T-cell (primary cell): Measurements from ENCODE around the gene GGT6. TPM values are rescaled to one million over a fixed set of nuclear protein-coding genes. Genes with fewer than 3 reads are reported as not detected.
A peak's percentile ranks its signal among the peaks of the same experiment; 100 is the strongest.

Experiments
- ATAC-seq, 4 experiments: fragments of 200-7000 bp in 3 of 4; fragments of 150-1000 bp in 1 of 4; cut with Tn5 transposase; replicated peaks in 1 of 4; 1 replicate in 3 of 4; 2 replicates in 1 of 4; pipeline ENCODE4 v1.10.0; 2021; ENCODE audit warnings: moderate library complexity in 3 of 4, mild to moderate bottlenecking in 2 of 4, moderate number of reproducible peaks in 1 of 4
- CTCF ChIA-PET, 2 donors: fragments of 300-600 bp; sonication (Branson Sonifier 250); formaldehyde crosslinking; loops; one replicate each; lab custom pipeline; 2022; ENCODE audit warnings: antibody characterized with exemption in 2 of 2; lab: Charles Lee
- POLR2A ChIA-PET, 2 donors: fragments of 300-600 bp; sonication (Branson Sonifier 250); formaldehyde crosslinking; loops; one replicate each; lab custom pipeline; 2022; ENCODE audit warnings: antibody characterized with exemption in 2 of 2; lab: Charles Lee
- DNase-seq, 35 experiments: peaks; one replicate each; pipeline versions ENCODE4 v3.0.0 to v3.0.0-alpha.2; 2013 to 2023
- H3K27ac ChIP-seq: one replicate; pipeline ENCODE4 v1.5.1; 2013; ENCODE audit warnings: low read length
- H3K27me3 ChIP-seq, 2 experiments: replicated peaks in 1 of 2; 1 replicate in 1 of 2; 2 replicates in 1 of 2; pipeline versions ENCODE4 v1.6.1 to v1.7.0; 2013; ENCODE audit warnings: low read length in 1 of 2, mixed read lengths in 1 of 2; ENCODE audit not compliant: control insufficient read depth in 2 of 2, insufficient read depth in 2 of 2; ENCODE audit errors: extremely low read depth in 1 of 2
- H3K36me3 ChIP-seq, 2 donors: 1 replicate in 1 of 2; 2 replicates in 1 of 2; pipeline versions ENCODE4 v1.6.1 to v1.7.0; 2013; ENCODE audit warnings: low read length in 1 of 2; ENCODE audit not compliant: control insufficient read depth in 2 of 2, insufficient read depth in 1 of 2; ENCODE audit errors: extremely low read depth in 1 of 2
- H3K4me1 ChIP-seq, 2 experiments: 1 replicate in 1 of 2; 2 replicates in 1 of 2; pipeline versions ENCODE4 v1.6.1 to v1.7.0; 2013; ENCODE audit warnings: low read length in 2 of 2, mixed read lengths in 1 of 2; ENCODE audit not compliant: insufficient read depth in 2 of 2, control insufficient read depth in 1 of 2; ENCODE audit errors: extremely low read depth in 1 of 2
- H3K4me3 ChIP-seq, 2 donors: 1 replicate in 1 of 2; 2 replicates in 1 of 2; pipeline versions ENCODE4 v1.5.1 to v1.7.0; 2013; ENCODE audit warnings: mild to moderate bottlenecking in 2 of 2, low read length in 1 of 2, moderate library complexity in 1 of 2; ENCODE audit not compliant: control insufficient read depth in 1 of 2; ENCODE audit errors: extremely low read depth in 1 of 2
- H3K9me3 ChIP-seq: 2 replicates; pipeline ENCODE4 v1.7.0; 2013
- H3K27ac Mint-ChIP-seq, 2 donors: one replicate each; pipeline ENCODE4 v1.8.0; 2020 to 2021; ENCODE audit warnings: mild to moderate bottlenecking in 2 of 2, mixed read lengths in 2 of 2
- H3K27me3 Mint-ChIP-seq, 2 donors: one replicate each; pipeline ENCODE4 v1.8.0; 2021 to 2022; ENCODE audit warnings: mixed read lengths in 2 of 2
- H3K36me3 Mint-ChIP-seq: one replicate; pipeline ENCODE4 v1.8.0; 2021; ENCODE audit warnings: mixed read lengths
- H3K4me1 Mint-ChIP-seq, 3 donors: one replicate each; pipeline ENCODE4 v1.8.0; 2020 to 2022; ENCODE audit warnings: mixed read lengths in 3 of 3, mild to moderate bottlenecking in 1 of 3
- H3K4me3 Mint-ChIP-seq, 3 donors: one replicate each; pipeline ENCODE4 v1.8.0; 2020 to 2022; ENCODE audit warnings: mild to moderate bottlenecking in 3 of 3, mixed read lengths in 3 of 3, moderate library complexity in 3 of 3
- H3K9me3 Mint-ChIP-seq, 3 donors: one replicate each; pipeline ENCODE4 v1.8.0; 2020 to 2022; ENCODE audit warnings: mixed read lengths in 3 of 3
- WGBS: methylation state at CpG from one replicate; pipeline ENCODE4 v1.1.5; 2013; ENCODE audit warnings: missing lambda C conversion rate; ENCODE audit not compliant: insufficient coverage; 5-methylcytosine and 5-hydroxymethylcytosine counted together
- total RNA-seq, 35 experiments: library from RNA in 6 of 35; stranded (reverse) in 6 of 35; fragments of 120-200 nt in 1 of 35; gene quantifications; one replicate each; pipeline versions ENCODE4 v1.2.1 to v1.2.4 and lab custom pipeline; 2013 to 2026

The GGT6 gene
- total RNA-seq, 5 donors from 2014 or later (not counting 1 experiment from before 2014, with no cell fraction given) = not detected

DNA sequence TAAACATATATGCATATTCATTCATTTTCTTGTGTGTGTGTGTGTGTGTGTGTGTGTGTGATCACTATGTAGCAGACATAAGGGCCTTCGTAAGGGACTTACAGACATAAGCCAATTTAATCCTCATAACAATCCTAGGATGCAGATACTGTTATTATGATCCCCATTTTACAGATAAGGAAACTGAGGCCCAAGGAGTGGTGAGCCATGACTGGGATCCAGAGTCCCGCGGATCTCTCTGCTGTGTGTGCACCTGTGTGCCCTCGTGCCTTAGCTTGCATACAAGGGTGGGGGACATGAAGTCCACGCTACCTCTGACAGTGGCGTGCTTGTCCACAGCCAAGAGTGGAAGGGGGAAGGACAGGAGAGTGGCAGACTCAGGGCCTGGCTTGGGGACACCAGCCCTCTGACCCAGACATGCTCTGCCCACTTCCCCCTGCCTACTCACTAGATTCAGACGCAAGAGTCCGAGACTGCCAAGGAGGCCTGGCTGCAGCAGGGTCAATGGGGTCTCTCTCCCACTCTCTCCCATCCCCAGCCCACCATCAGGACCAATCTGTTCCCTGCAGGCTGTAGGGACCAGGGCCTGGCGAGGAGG, 14.2 kb upstream of the GGT6 start:
- WGBS = 69% methylated on average over 3 of the region's 9 CpGs
- Histone ChIP-seq H3K36me3 (no peaks in the 10 kb centered on the region), H3K4me3 (no peak overlapping the region), H3K27me3 (peaks cover 0 to 20% of the 10 kb centered on the region in 2 experiments), H3K4me1 (peaks cover 0 to 6% of the 10 kb centered on the region in 2 experiments), H3K9me3 (no peaks in the 10 kb centered on the region), H3K27ac (no peak overlapping the region)
- H3K27me3 Mint-ChIP-seq = no peaks in the 10 kb centered on the region
- H3K27ac Mint-ChIP-seq = no peak overlapping the region
- peaks cover 9 to 16% (median 16%) of the 10 kb centered on the region in 3 donors for H3K4me1 Mint-ChIP-seq
- H3K9me3 Mint-ChIP-seq = no peaks in the 10 kb centered on the region
- ATAC-seq (no peak), DNase-seq (no peak)
- ChIA-PET CTCF (interaction anchor here in 1 of 2 donors (0.7 kb wide), 1 partner anchor 26 kb away, joined by 3 read pairs; no protein-coding TSS in a partner anchor), POLR2A (no interaction called here)
- H3K36me3 Mint-ChIP-seq = no peaks in the 10 kb centered on the region
- no peak overlapping the region for H3K4me3 Mint-ChIP-seq

DNA sequence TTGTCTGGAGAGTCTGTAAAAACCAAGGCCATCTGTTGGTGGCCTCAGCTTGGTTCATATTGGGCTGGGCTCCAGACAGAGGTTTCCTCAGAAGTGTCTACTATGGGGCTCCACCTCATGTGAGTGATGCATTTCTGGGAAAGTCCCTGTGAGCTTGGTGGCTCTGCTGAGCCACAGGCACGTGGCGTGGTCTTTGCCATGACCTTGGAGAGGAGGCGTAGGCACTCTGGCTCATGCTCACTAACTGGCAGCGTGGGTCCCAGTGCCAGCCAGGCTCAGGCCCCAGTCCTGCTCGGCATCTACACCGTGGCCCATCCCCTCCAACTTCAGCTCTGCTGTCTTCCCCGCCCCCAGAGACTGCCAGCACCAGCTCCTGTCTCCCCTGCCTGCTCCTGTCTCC, 13.3 kb upstream of the GGT6 start:
- ATAC-seq (peak; percentile 58 to 99 (median 74)), DNase-seq (peak in 23 of 35 experiments; percentile 11 to 69 (median 24))
- no peaks in the 10 kb centered on the region for H3K9me3 Mint-ChIP-seq
- H3K27ac Mint-ChIP-seq = no peak overlapping the region
- Histone ChIP-seq H3K27me3 (peaks cover 0 to 20% of the 10 kb centered on the region in 2 experiments), H3K27ac (no peak overlapping the region), H3K36me3 (no peaks in the 10 kb centered on the region), H3K4me1 (peaks cover 0 to 6% of the 10 kb centered on the region in 2 experiments), H3K4me3 (no peak overlapping the region), H3K9me3 (no peaks in the 10 kb centered on the region)
- WGBS = 10% methylated on average over 5 of the region's 7 CpGs
- ChIA-PET POLR2A (no interaction called here), CTCF (interaction anchor here (0.6 to 0.7 kb wide), 3 partner anchors 27 to 710 kb away, joined by 3 read pairs; no protein-coding TSS in a partner anchor)
- peaks cover 9 to 19% (median 16%) of the 10 kb centered on the region in 3 donors for H3K4me1 Mint-ChIP-seq
- no peaks in the 10 kb centered on the region for H3K27me3 Mint-ChIP-seq
- H3K36me3 Mint-ChIP-seq = no peaks in the 10 kb centered on the region
- H3K4me3 Mint-ChIP-seq = no peak overlapping the region

DNA sequence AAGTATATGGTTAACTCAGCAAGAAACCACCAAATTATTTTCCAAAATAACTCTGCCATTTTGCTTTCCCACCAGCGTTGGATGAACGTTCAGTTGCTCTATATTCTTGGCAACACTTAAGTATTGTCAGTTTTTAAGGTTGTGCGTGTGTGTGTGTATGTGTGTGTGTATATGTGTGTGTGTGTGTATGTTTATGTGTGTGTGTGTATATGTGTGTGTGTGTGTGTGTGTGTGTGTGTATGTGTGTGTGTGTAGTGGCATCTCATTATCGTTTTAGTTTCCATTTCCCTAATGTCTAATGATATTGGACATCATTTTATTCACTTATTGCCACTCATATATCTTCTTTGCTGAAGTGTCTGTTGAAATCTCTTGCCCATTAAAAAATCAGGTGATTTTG, 12.7 kb upstream of the GGT6 start:
- no peaks in the 10 kb centered on the region for H3K36me3 Mint-ChIP-seq
- H3K9me3 ChIP-seq = no peaks in the 10 kb centered on the region
- ChIA-PET CTCF (interaction anchor here in 1 of 2 donors (0.6 kb wide), 1 partner anchor 711 kb away, joined by 3 read pairs; no protein-coding TSS in a partner anchor), POLR2A (no interaction called here)
- H3K4me3 ChIP-seq = no peak overlapping the region
- 73% methylated on average over 3 of the region's 4 CpGs for WGBS
- no peaks in the 10 kb centered on the region for H3K36me3 ChIP-seq
- ATAC-seq = no peak
- H3K4me1 Mint-ChIP-seq = peaks cover 9 to 19% (median 16%) of the 10 kb centered on the region in 3 donors
- peaks cover 0 to 6% of the 10 kb centered on the region in 2 experiments for H3K4me1 ChIP-seq
- DNase-seq = no peak
- no peak overlapping the region for H3K27ac Mint-ChIP-seq
- H3K27me3 Mint-ChIP-seq = no peaks in the 10 kb centered on the region
- H3K27me3 ChIP-seq = peaks cover 0 to 20% of the 10 kb centered on the region in 2 experiments
- no peak overlapping the region for H3K27ac ChIP-seq
- no peaks in the 10 kb centered on the region for H3K9me3 Mint-ChIP-seq
- H3K4me3 Mint-ChIP-seq = no peak overlapping the region

DNA sequence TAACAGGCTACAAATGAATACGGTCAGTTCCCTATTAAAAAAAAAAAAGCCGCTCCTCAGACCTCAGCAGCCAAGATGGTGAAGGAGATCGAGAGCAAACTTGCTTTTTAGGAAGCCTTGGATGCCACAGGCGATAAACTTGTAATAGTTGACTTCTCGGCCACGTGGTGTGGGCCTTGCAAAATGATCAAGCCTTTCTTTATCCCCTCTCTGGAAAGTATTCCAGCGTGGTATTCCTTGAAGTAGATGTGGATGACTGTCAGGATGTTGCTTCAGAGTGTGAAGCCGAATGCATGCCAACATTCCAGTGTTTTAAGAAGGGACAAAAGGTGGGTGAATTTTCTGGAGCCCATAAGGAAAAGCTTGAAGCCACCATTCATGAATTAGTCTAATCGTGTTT, 11.8 kb upstream of the GGT6 start:
- no peak overlapping the region for H3K4me3 Mint-ChIP-seq
- no peak for DNase-seq
- H3K27me3 Mint-ChIP-seq = no peaks in the 10 kb centered on the region
- CTCF ChIA-PET = interaction anchor here in 1 of 2 donors (0.6 kb wide), 1 partner anchor 780 kb away, joined by 4 read pairs; no protein-coding TSS in a partner anchor
- no peak overlapping the region for H3K27ac Mint-ChIP-seq
- H3K4me1 Mint-ChIP-seq = peaks cover 9 to 19% (median 16%) of the 10 kb centered on the region in 3 donors
- Histone ChIP-seq H3K4me1 (peaks cover 0 to 6% of the 10 kb centered on the region in 2 experiments), H3K27ac (no peak overlapping the region), H3K4me3 (no peak overlapping the region), H3K9me3 (no peaks in the 10 kb centered on the region), H3K27me3 (peaks cover 0 to 16% of the 10 kb centered on the region in 2 experiments), H3K36me3 (no peaks in the 10 kb centered on the region)
- no peaks in the 10 kb centered on the region for H3K36me3 Mint-ChIP-seq
- no peak for ATAC-seq
- H3K9me3 Mint-ChIP-seq = no peaks in the 10 kb centered on the region
- POLR2A ChIA-PET = no interaction called here
- WGBS = 100% methylated on average over 3 of the region's 9 CpGs

DNA sequence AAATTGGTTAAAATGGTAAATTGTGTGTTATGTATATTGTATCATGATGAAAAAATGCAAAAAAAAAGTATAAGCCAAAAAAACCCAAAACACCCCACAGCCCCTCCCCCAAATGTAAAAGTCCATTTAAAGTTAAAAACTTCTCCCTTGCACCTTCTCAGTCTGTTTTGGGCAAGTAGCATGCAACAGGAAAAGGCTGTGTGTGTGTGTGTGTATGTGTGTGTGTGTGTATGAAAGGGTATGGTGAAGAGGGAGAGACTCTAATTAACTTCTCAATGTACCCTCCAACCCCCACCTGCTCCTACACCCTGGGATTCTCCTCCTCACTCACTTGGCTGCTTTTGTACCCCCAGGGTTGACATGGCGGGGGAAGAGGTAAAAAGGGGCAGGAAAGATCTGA, 9.2 kb upstream of the GGT6 start:
- no peaks in the 10 kb centered on the region for H3K36me3 Mint-ChIP-seq
- Histone ChIP-seq H3K36me3 (no peaks in the 10 kb centered on the region), H3K4me1 (peaks cover 0 to 13% of the 10 kb centered on the region in 2 experiments), H3K27me3 (peaks cover 0 to 5% of the 10 kb centered on the region in 2 experiments), H3K9me3 (no peaks in the 10 kb centered on the region), H3K4me3 (no peak overlapping the region), H3K27ac (no peak overlapping the region)
- ChIA-PET CTCF (interaction anchor here in 1 of 2 donors (0.8 kb wide), 1 partner anchor 469 kb away, joined by 3 read pairs; no protein-coding TSS in a partner anchor), POLR2A (interaction anchor here in 1 of 2 donors (0.6 kb wide), 1 partner anchor 12 kb away, joined by 4 read pairs; no protein-coding TSS in a partner anchor)
- no peaks in the 10 kb centered on the region for H3K9me3 Mint-ChIP-seq
- H3K27me3 Mint-ChIP-seq = no peaks in the 10 kb centered on the region
- no peak overlapping the region for H3K4me3 Mint-ChIP-seq
- ATAC-seq (no peak), DNase-seq (no peak)
- H3K27ac Mint-ChIP-seq = no peak overlapping the region
- no CpG with 5 or more reads among the region's 1 CpG for WGBS
- peaks cover 16 to 27% (median 23%) of the 10 kb centered on the region in 3 donors for H3K4me1 Mint-ChIP-seq

DNA sequence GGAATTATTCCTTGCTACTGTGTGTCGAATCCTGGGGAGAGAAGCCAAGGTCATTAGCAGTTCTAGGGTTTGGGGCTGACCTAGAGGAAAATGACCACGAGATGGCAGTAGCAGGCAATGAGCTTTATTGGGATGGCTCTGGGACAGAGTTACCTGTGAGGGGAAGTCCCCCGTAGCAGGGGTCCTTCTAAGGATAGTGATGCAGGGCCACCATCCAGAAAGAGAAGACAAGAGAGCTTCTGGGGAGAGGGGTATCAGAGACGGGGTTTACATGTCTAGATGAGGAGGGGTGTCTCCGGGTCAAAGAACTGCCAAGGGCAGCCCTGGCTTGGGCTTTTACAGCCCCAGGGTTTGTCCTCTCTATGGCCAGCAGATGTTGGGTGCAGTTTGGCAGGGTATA, 6.4 kb upstream of the GGT6 start:
- ChIA-PET POLR2A (no interaction called here), CTCF (interaction anchor here (0.6 to 1.6 kb wide), 6 partner anchors 10 to 150 kb away, joined by 3 to 8 read pairs (median 4); partner anchors contain the start of gene SPNS2 (in 1 of the 2))
- Mint-ChIP-seq H3K27me3 (no peaks in the 10 kb centered on the region), H3K27ac (no peak overlapping the region), H3K36me3 (no peaks in the 10 kb centered on the region), H3K4me1 (peaks cover 21 to 38% (median 28%) of the 10 kb centered on the region in 3 donors), H3K4me3 (no peak overlapping the region), H3K9me3 (no peaks in the 10 kb centered on the region)
- peak in 3 of 4 experiments; percentile 41 to 57 (median 45) for ATAC-seq
- Histone ChIP-seq H3K36me3 (no peaks in the 10 kb centered on the region), H3K4me1 (peaks cover 0 to 12% of the 10 kb centered on the region in 2 experiments), H3K27me3 (peaks cover 0 to 5% of the 10 kb centered on the region in 2 experiments), H3K4me3 (no peak overlapping the region), H3K9me3 (no peaks in the 10 kb centered on the region), H3K27ac (no peak overlapping the region)
- 60% methylated on average over 4 of the region's 5 CpGs for WGBS
- DNase-seq = peak in 7 of 35 experiments; percentile 15 to 62 (median 25)
